ENCODE results near the gene KDSR. TPM values are rescaled to one million over a fixed set of nuclear protein-coding genes. Genes with fewer than 3 reads are reported as not detected.
A peak's percentile ranks its signal among the peaks of the same experiment; 100 is the strongest.

KDSR gene
- total and polyA plus RNA-seq, 12 donors, result 9.4 to 41.6 (median 32.8) TPM

DNA sequence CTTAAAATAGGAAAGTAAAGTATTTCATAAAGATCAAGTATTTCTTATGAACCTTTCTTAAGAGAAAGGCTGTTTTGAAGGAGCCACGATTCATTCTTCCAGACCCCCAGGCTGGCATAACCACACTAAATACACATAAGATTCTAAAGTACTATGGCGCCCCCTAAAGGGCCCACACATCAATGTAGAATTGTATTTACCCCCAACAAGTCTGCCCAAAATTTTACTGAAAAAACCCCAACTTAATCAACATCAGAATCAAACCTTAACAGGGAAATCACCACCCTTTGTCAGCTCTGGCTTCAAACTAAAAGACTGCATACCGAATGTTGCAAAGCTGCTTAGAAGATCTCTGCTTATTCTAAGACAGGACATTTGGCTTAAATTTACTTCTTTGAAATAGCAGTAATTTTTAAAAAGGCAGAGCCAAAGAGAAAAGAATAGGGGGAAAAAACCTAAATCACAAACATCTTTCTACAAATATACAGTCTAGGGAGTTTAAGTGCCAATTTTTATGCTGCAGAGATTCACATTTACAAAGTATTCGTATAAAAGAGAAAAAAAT is 27.0 kb downstream of the KDSR start:
- Histone ChIP-seq H3K36me3 (peaks cover 0 to 99% (median 43%) of the 10 kb centered on the region in 9 donors), H3K4me3 (no peak overlapping the region), H3K27ac (no peak overlapping the region), H3K27me3 (no peaks in the 10 kb centered on the region), H3K9me3 (no peaks in the 10 kb centered on the region), H3K4me1 (peaks cover 0 to 8% (median 4%) of the 10 kb centered on the region in 9 donors)
- intact Hi-C loops (cut with DNase I), result loop anchor here in 7 of 10 donors (2.0 to 5.0 kb wide), 3 partner anchors 97 to 102 kb away; no protein-coding TSS in a partner anchor
- TF ChIP-seq CTCF (IDR thresholded peaks at IDR 0.05), result peak; percentile 10 to 65 (median 56)
- 41 to 46% methylated on average over 4 of the region's 4 CpGs for WGBS, 2 donors
- DNase-seq (no peak), ATAC-seq (no peak)

GRCh38 chr18:63336366-63337099 is 30.5 kb downstream of the KDSR start:
- Histone ChIP-seq H3K27ac (peak overlapping the region in 1 of 10 donors; percentile 30), H3K9me3 (no peaks in the 10 kb centered on the region), H3K36me3 (peaks cover 0 to 97% (median 42%) of the 10 kb centered on the region in 9 donors), H3K4me1 (no peaks in the 10 kb centered on the region), H3K4me3 (no peak overlapping the region), H3K27me3 (no peaks in the 10 kb centered on the region)
- intact Hi-C loops (cut with DNase I), result no loop called here
- ATAC-seq, result peak in 1 of 8 donors; percentile 22
- 70 to 71% methylated on average over 8 of the region's 8 CpGs for WGBS, 2 donors
- no peak for DNase-seq
- no peak for TF ChIP-seq CTCF (IDR thresholded peaks at IDR 0.05)

DNA sequence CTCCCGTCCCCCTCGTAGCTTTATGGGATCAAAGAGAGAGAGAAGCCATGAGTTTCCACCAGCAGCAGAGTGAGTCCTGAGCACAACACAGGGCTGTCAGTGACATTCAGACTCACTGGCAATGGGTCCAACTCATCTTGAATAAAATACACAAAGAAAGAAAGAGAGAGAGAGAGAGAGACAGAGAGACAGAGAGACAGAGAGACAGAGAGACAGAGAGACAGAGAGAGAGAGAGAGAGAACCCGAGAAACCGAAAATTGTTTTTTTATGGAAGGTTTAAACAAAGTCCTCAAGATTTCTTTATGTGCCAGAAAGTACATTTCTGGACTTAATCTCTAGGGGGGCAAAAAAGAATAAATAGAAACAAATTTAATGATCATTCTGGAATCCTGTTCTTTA is 35.9 kb downstream of the KDSR start:
- no peak for TF ChIP-seq CTCF (IDR thresholded peaks at IDR 0.05)

DNA sequence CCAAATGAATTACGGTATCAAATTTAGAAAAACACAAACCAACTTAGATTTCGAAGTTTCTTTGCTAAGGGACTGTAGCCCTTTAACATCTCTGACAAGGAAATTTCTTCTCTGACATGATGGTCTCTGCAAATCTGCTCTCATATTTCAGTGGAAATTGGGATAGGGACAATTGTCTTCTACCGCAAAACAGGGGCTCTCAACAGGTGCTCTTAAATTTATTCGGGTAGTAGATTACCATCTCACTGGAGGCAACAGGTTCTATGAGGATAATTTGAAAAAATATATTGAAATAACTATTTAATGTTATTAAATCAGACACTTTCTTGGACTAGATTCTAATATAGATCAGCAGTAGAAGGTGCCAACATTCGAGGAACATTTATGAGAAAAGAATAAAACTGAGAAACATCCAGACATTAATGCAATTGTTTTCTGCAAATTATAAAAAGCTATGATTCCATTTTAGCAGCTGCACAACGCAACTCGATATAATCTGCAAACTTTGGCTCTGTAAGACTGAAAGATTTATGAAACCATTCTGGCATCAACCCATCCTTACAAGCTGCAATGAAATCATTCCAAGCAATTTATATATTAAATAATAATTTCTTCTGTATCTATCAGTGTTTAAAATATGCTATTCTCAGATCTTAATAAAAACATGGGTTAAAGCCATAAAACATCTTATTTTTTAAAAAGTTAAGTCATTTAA is 37.4 kb downstream of the KDSR start:
- peaks cover 0 to 58% (median 21%) of the 10 kb centered on the region in 9 donors for H3K36me3 ChIP-seq
- intact Hi-C loops (cut with DNase I), result loop anchor here in 2 of 10 donors (5.0 kb wide), 2 partner anchors 307 to 312 kb away; no protein-coding TSS in a partner anchor
- no peak for TF ChIP-seq CTCF (IDR thresholded peaks at IDR 0.05)
- no peak overlapping the region for H3K27ac ChIP-seq
- no peak overlapping the region for H3K4me3 ChIP-seq
- no peaks in the 10 kb centered on the region for H3K4me1 ChIP-seq
- 79 to 81% methylated on average over 7 of the region's 7 CpGs for WGBS, 2 donors
- no peaks in the 10 kb centered on the region for H3K27me3 ChIP-seq
- ATAC-seq, result no peak
- DNase-seq, result no peak
- no peaks in the 10 kb centered on the region for H3K9me3 ChIP-seq

More for the DNA sequence above, 35.9 kb downstream of the KDSR start:
- H3K9me3 ChIP-seq, result no peaks in the 10 kb centered on the region
- H3K27me3 ChIP-seq, result no peaks in the 10 kb centered on the region
- H3K36me3 ChIP-seq, result peaks cover 0 to 73% (median 33%) of the 10 kb centered on the region in 9 donors
- no peaks in the 10 kb centered on the region for H3K4me1 ChIP-seq
- DNase-seq (no peak), ATAC-seq (no peak)
- WGBS, 2 donors, result 93% methylated on average over 4 of the region's 4 CpGs
- no peak overlapping the region for H3K4me3 ChIP-seq
- intact Hi-C loops (cut with DNase I), result loop anchor here in 1 of 10 donors (5.0 kb wide), 1 partner anchor 309 kb away; no protein-coding TSS in a partner anchor
- H3K27ac ChIP-seq, result no peak overlapping the region
